Erythroblast (primary cell): ENCODE measurements around the gene POLDIP2.

ENCODE experiments used
- GATA1 ChIP-seq: IDR thresholded peaks from 2 replicates; pipeline ENCODE4 v1.6.1; 2011; ENCODE audit warnings: low read depth, mild to moderate bottlenecking, control low read depth, low read length, moderate library complexity
- POLR2A ChIP-seq: IDR thresholded peaks from 2 replicates; pipeline ENCODE4 v1.6.1; 2011; ENCODE audit warnings: mild to moderate bottlenecking, low read length

DNA sequence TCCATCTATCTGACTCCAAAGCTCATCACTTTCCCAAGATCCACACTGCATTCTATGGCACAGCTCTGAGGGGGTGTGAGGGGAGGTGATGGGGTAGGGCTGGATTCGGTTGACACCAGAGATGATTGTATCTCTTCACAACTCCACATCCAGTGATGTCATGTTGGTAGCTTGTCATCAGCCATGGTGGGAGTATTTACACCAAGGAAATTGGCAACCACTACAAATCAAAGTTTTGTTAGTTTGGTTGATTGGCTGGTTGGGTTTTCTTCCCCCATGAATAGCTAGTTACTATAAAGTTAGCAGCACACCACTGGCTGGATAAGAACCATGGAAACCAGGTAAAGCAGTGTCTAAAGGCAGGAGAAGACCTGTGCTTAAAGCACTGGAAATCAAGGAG, 33.7 kb upstream of the POLDIP2 start:
- TF ChIP-seq POLR2A (no peak), GATA1 (no peak)
